IMR-90 (cell line): Measurements from ENCODE around the gene DBX1. TPM values are rescaled to one million over a fixed set of nuclear protein-coding genes. Genes with fewer than 3 reads are reported as not detected.

ENCODE experiments used
- ATAC-seq: fragments of 200-7000 bp; cut with Tn5 transposase; 2 replicates; pipeline ENCODE4 v1.9.1; 2020; ENCODE audit warnings: low read depth, mild to moderate bottlenecking, moderate library complexity
- BruUV-seq: library from RNA; stranded (reverse); fragments of 400-500 nt; replicated peaks from 2 replicates; lab custom pipeline; 2021; lab: Mats Ljungman, UMichigan
- CTCF ChIA-PET: fragments of 300-600 bp; formaldehyde crosslinking; extraction: SDS; loops from one replicate; lab custom pipeline; 2021; ENCODE audit warnings: antibody characterized with exemption; lab: Yijun Ruan, JAX
- POLR2A ChIA-PET: fragments of 300-600 bp; sonication (Branson Sonifier 250); formaldehyde crosslinking; loops from one replicate; lab custom pipeline; 2022; ENCODE audit warnings: antibody characterized with exemption; ENCODE audit not compliant: unreplicated experiment; lab: Charles Lee
- DNase-seq: peaks from one replicate; pipeline ENCODE4 v3.0.0; 2013
- H2AFZ ChIP-seq: replicated peaks from 2 replicates; pipeline ENCODE3; 2013; ENCODE audit warnings: low read length, mild to moderate bottlenecking; ENCODE audit not compliant: poor library complexity
- H2AK5ac ChIP-seq: 2 replicates; pipeline ENCODE4 v1.6.1; 2013; ENCODE audit warnings: low read depth, low read length, inconsistent platforms
- H2AK9ac ChIP-seq: replicated peaks from 2 replicates; pipeline ENCODE3; 2013; ENCODE audit warnings: mild to moderate bottlenecking, low read depth, low read length, moderate library complexity; ENCODE audit not compliant: poor library complexity
- H2BK120ac ChIP-seq: 2 replicates; pipeline ENCODE4 v1.6.1; 2013; ENCODE audit warnings: low read depth, low read length, inconsistent platforms
- H2BK15ac ChIP-seq: 3 replicates; pipeline ENCODE4 v1.6.1; 2013; ENCODE audit warnings: low read depth, low read length, inconsistent platforms
- H2BK20ac ChIP-seq: 2 replicates; pipeline ENCODE4 v1.6.1; 2013; ENCODE audit warnings: low read depth, mild to moderate bottlenecking, inconsistent platforms, low read length, moderate library complexity
- H2BK5ac ChIP-seq: 2 replicates; pipeline ENCODE4 v1.6.1; 2013; ENCODE audit warnings: mild to moderate bottlenecking, low read depth, low read length, inconsistent platforms; ENCODE audit not compliant: poor library complexity, severe bottlenecking
- H3K14ac ChIP-seq: replicated peaks from 2 replicates; pipeline ENCODE4 v1.6.1; 2013; ENCODE audit warnings: low read depth, low read length, inconsistent platforms
- H3K18ac ChIP-seq: 2 replicates; pipeline ENCODE4 v1.6.1; 2013; ENCODE audit warnings: low read depth, low read length, control low read depth
- H3K23ac ChIP-seq: 2 replicates; pipeline ENCODE4 v1.6.1; 2013; ENCODE audit warnings: low read depth, low read length, inconsistent platforms
- H3K27ac ChIP-seq: 2 replicates; pipeline ENCODE4 v1.5.1; 2013; ENCODE audit warnings: mild to moderate bottlenecking, control low read depth, low read length; ENCODE audit not compliant: insufficient read depth
- H3K27me3 ChIP-seq: 2 replicates; pipeline ENCODE4 v1.6.1; 2013; ENCODE audit warnings: low read length; ENCODE audit not compliant: control insufficient read depth, insufficient read depth
- H3K36me3 ChIP-seq: 2 replicates; pipeline ENCODE4 v1.6.1; 2013; ENCODE audit warnings: low read length, mixed read lengths; ENCODE audit not compliant: control insufficient read depth, insufficient read depth
- H3K4ac ChIP-seq: 2 replicates; pipeline ENCODE4 v1.6.1; 2013; ENCODE audit warnings: low read depth, low read length, inconsistent platforms
- H3K4me1 ChIP-seq: 2 replicates; pipeline ENCODE4 v1.6.1; 2013; ENCODE audit warnings: low read length, mixed read lengths; ENCODE audit not compliant: control insufficient read depth, insufficient read depth
- H3K4me2 ChIP-seq: 2 replicates; pipeline ENCODE4 v1.6.1; 2013; ENCODE audit warnings: low read depth, mild to moderate bottlenecking, control low read depth, low read length, moderate library complexity
- H3K4me3 ChIP-seq: 2 replicates; pipeline ENCODE4 v1.5.1; 2013; ENCODE audit warnings: low read depth, mild to moderate bottlenecking, control low read depth, low read length, moderate library complexity; ENCODE audit not compliant: insufficient read depth
- H3K56ac ChIP-seq: 2 replicates; pipeline ENCODE4 v1.6.1; 2013; ENCODE audit warnings: low read length, inconsistent platforms; ENCODE audit not compliant: insufficient read depth; ENCODE audit errors: extremely low read depth
- H3K79me1 ChIP-seq, 2 experiments: 2 replicates each; pipeline ENCODE4 v1.6.1; 2013; ENCODE audit warnings: low read length in 2 of 2, inconsistent platforms in 1 of 2, low read depth in 1 of 2
- H3K9ac ChIP-seq: 2 replicates; pipeline ENCODE4 v1.6.1; 2013; ENCODE audit warnings: low read depth, low read length, control low read depth
- H3K9me1 ChIP-seq: 2 replicates; pipeline ENCODE4 v1.6.1; 2013; ENCODE audit warnings: low read length, inconsistent platforms; ENCODE audit not compliant: insufficient read depth
- H3K9me3 ChIP-seq: 2 replicates; pipeline ENCODE4 v1.6.1; 2013; ENCODE audit warnings: low read length; ENCODE audit not compliant: control insufficient read depth, insufficient read depth
- H4K20me1 ChIP-seq: 2 replicates; pipeline ENCODE4 v1.6.1; 2013; ENCODE audit warnings: low read length, inconsistent platforms; ENCODE audit not compliant: insufficient read depth
- H4K5ac ChIP-seq: 2 replicates; pipeline ENCODE4 v1.6.1; 2013; ENCODE audit warnings: mild to moderate bottlenecking, low read depth, low read length, control low read depth
- H4K8ac ChIP-seq, 2 experiments: 2 replicates each; pipeline ENCODE4 v1.6.1; 2013; ENCODE audit warnings: low read depth in 2 of 2, low read length in 2 of 2, control low read depth in 1 of 2, inconsistent platforms in 1 of 2
- H4K91ac ChIP-seq: 2 replicates; pipeline ENCODE4 v1.6.1; 2013; ENCODE audit warnings: low read depth, low read length, inconsistent platforms; ENCODE audit not compliant: insufficient read depth
- BHLHE40 ChIP-seq: fragments of 150-350 bp; IDR thresholded peaks from 2 replicates; pipeline ENCODE4 v1.6.1; 2016; ENCODE audit warnings: mild to moderate bottlenecking, low read depth, low read length
- CEBPB ChIP-seq: IDR thresholded peaks from 2 replicates; pipeline ENCODE4 v1.6.1; 2012; ENCODE audit warnings: low read depth, low read length, improper control_type of control experiment
- CHD1 ChIP-seq: IDR thresholded peaks from 2 replicates; pipeline ENCODE4 v1.6.1; 2012; ENCODE audit warnings: low read depth, low read length, improper control_type of control experiment
- ELK1 ChIP-seq: fragments of 150-350 bp; IDR thresholded peaks from 2 replicates; pipeline ENCODE4 v1.6.1; 2016; ENCODE audit warnings: low read depth, mild to moderate bottlenecking, low read length, moderate library complexity, borderline replicate concordance
- MAFK ChIP-seq: IDR thresholded peaks from 2 replicates; pipeline ENCODE4 v1.6.1; 2012; ENCODE audit warnings: low read depth, low read length, improper control_type of control experiment
- MAZ ChIP-seq: IDR thresholded peaks from 2 replicates; pipeline ENCODE4 v1.6.1; 2012; ENCODE audit warnings: low read depth, mild to moderate bottlenecking, low read length, improper control_type of control experiment, moderate library complexity, borderline replicate concordance
- MXI1 ChIP-seq: IDR thresholded peaks from 2 replicates; pipeline ENCODE4 v1.6.1; 2012; ENCODE audit warnings: low read depth, mild to moderate bottlenecking, low read length, moderate library complexity, borderline replicate concordance
- NFE2L2 ChIP-seq: fragments of 150-350 bp; IDR thresholded peaks from 2 replicates; pipeline ENCODE4 v1.6.1; 2016; ENCODE audit warnings: low read depth, mild to moderate bottlenecking, low read length
- POLR2A ChIP-seq: IDR thresholded peaks from 2 replicates; pipeline ENCODE4 v1.6.1; 2012; ENCODE audit warnings: mild to moderate bottlenecking, low read depth, low read length
- RAD21 ChIP-seq: IDR thresholded peaks from 2 replicates; pipeline ENCODE4 v1.6.1; 2012; ENCODE audit warnings: low read length, improper control_type of control experiment
- RCOR1 ChIP-seq: IDR thresholded peaks from 2 replicates; pipeline ENCODE4 v1.6.1; 2012; ENCODE audit warnings: mild to moderate bottlenecking, low read length, improper control_type of control experiment; ENCODE audit not compliant: insufficient replicate concordance
- RFX5 ChIP-seq: IDR thresholded peaks from 2 replicates; pipeline ENCODE4 v1.8.0; 2012; ENCODE audit warnings: low read depth, mild to moderate bottlenecking, low read length, moderate library complexity
- SMC3 ChIP-seq: fragments of 150-350 bp; IDR thresholded peaks from 2 replicates; pipeline ENCODE4 v1.6.1; 2016; ENCODE audit warnings: low read depth, mild to moderate bottlenecking, antibody characterized with exemption, low read length, moderate library complexity
- USF2 ChIP-seq: fragments of 150-350 bp; IDR thresholded peaks from 2 replicates; pipeline ENCODE4 v1.6.1; 2017; ENCODE audit warnings: mild to moderate bottlenecking, antibody characterized with exemption, low read length, low read depth
- WGBS, 2 experiments: methylation state at CpG; one replicate each; pipeline versions ENCODE4 v1.1.5 to v1.1.7; 2013; ENCODE audit warnings: missing lambda C conversion rate in 2 of 2; ENCODE audit not compliant: insufficient read length in 1 of 2; ENCODE audit errors: extremely low coverage in 2 of 2; 5-methylcytosine and 5-hydroxymethylcytosine counted together
- dilution Hi-C: fragments of 300-500 bp; cut with HindIII; formaldehyde crosslinking; loops from one replicate; pipeline ENCODE4 v1.14.3; 2018; ENCODE audit warnings: low sequenced_read_pairs; ENCODE audit not compliant: unreplicated experiment
- in situ Hi-C: fragments of 300-500 bp; cut with MboI; formaldehyde crosslinking; loops from 3 replicates; pipeline ENCODE4 v1.14.3; 2019; ENCODE audit warnings: low sequenced_read_pairs, inconsistent platforms, mixed read lengths
- intact Hi-C: fragments of 100-400 bp; cut with micrococcal nuclease; formaldehyde crosslinking; loops from 2 replicates; pipeline ENCODE4 v1.10.0; 2022
- polyA plus RNA-seq, 3 experiments: library from polyadenylated mRNA; depleted of rRNA; stranded (reverse); fragments of >200 nt; gene quantifications; 2 replicates each; pipeline ENCODE4 v1.2.3, GENCODE V29; 2012; ENCODE audit warnings: low replicate concordance in 1 of 3
- total RNA-seq: library from RNA; depleted of rRNA; stranded (reverse); fragments of >200 nt; gene quantifications from 2 replicates; pipeline ENCODE4 v1.2.3, GENCODE V29; 2012
- TF ChIP-seq, protein P1 (sequence below): conservative IDR thresholded peaks from 2 replicates; pipeline ENCODE4 v1.5.1; 2012; ENCODE audit warnings: mild to moderate bottlenecking, low read depth, low read length, improper control_type of control experiment

Gene DBX1
- total and polyA plus RNA-seq, 2 of the 4 experiments (the other 2 are of a cell fraction) = not detected

- Histone ChIP-seq H2AK5ac (no peak overlapping the region), H3K36me3 (no peaks in the 10 kb centered on the region), H4K20me1 (no peaks in the 10 kb centered on the region), H2BK20ac (no peak overlapping the region), H2AFZ (no peak overlapping the region), H3K4me1 (no peaks in the 10 kb centered on the region), H3K27me3 (peaks cover 16% of the 10 kb centered on the region), H3K9ac (no peak overlapping the region), H4K8ac (no peak overlapping the region), H2AK9ac (no peak overlapping the region), H3K79me1 (no peaks in the 10 kb centered on the region), H3K18ac (no peak overlapping the region), H3K4me2 (no peak overlapping the region), H3K4me3 (no peak overlapping the region), H3K23ac (no peak overlapping the region), H3K56ac (no peak overlapping the region), H2BK5ac (no peak overlapping the region), H3K14ac (no peak overlapping the region), H3K4ac (no peak overlapping the region), H3K9me1 (no peaks in the 10 kb centered on the region), H2BK120ac (no peak overlapping the region), H4K91ac (no peak overlapping the region), H4K5ac (no peak overlapping the region), H3K9me3 (no peaks in the 10 kb centered on the region), H3K27ac (no peak overlapping the region), H2BK15ac (no peak overlapping the region)
- in situ Hi-C loops (loop anchor here (5.0 to 25.0 kb wide), 2 partner anchors 568 to 823 kb away; no protein-coding TSS in a partner anchor), intact Hi-C loops (loop anchor here (10.0 kb wide), 1 partner anchor 380 kb away; no protein-coding TSS in a partner anchor), dilution Hi-C loops (no loop called here)
- ATAC-seq (no peak), DNase-seq (no peak)
- ChIA-PET POLR2A (no interaction called here), CTCF (interaction anchor here (1.4 kb wide), 1 partner anchor 184 kb away, joined by 4 read pairs; no protein-coding TSS in a partner anchor)
- BruUV-seq = no TSS peak
- no CpG with 5 or more reads among the region's 5 CpGs for whole genome bisulfite sequencing, 2 experiments
- no peak for TF ChIP-seq ELK1
- TF ChIP-seq, protein P1, sequence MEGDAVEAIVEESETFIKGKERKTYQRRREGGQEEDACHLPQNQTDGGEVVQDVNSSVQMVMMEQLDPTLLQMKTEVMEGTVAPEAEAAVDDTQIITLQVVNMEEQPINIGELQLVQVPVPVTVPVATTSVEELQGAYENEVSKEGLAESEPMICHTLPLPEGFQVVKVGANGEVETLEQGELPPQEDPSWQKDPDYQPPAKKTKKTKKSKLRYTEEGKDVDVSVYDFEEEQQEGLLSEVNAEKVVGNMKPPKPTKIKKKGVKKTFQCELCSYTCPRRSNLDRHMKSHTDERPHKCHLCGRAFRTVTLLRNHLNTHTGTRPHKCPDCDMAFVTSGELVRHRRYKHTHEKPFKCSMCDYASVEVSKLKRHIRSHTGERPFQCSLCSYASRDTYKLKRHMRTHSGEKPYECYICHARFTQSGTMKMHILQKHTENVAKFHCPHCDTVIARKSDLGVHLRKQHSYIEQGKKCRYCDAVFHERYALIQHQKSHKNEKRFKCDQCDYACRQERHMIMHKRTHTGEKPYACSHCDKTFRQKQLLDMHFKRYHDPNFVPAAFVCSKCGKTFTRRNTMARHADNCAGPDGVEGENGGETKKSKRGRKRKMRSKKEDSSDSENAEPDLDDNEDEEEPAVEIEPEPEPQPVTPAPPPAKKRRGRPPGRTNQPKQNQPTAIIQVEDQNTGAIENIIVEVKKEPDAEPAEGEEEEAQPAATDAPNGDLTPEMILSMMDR = no peak
- no peak for TF ChIP-seq CEBPB
- TF ChIP-seq MXI1 = no peak
- no peak for TF ChIP-seq BHLHE40
- TF ChIP-seq POLR2A = no peak
- TF ChIP-seq MAFK = no peak
- no peak for TF ChIP-seq RFX5
- no peak for TF ChIP-seq USF2
- TF ChIP-seq MAZ = no peak
- no peak for TF ChIP-seq RAD21
- TF ChIP-seq SMC3 = no peak
- no peak for TF ChIP-seq CHD1
- TF ChIP-seq NFE2L2 = no peak
- TF ChIP-seq RCOR1 = no peak
These were observed 25.1 kb downstream of the DBX1 start for GRCh38 chr11:20134991-20135736.
